Loucy (cell line): ENCODE measurements around the gene SP6.

Experiments
- EZH2phosphoT487 ChIP-seq: fragments of 200-600 bp; IDR thresholded peaks from 2 replicates; pipeline ENCODE4 v1.6.1; 2018; ENCODE audit warnings: antibody characterized with exemption, mild to moderate bottlenecking, moderate library complexity, borderline replicate concordance
- TF ChIP-seq, protein P1 (sequence below): fragments of 200-600 bp; sonication (generic); conservative IDR thresholded peaks from 2 replicates; pipeline ENCODE4 v1.5.1; 2014; ENCODE audit warnings: mild to moderate bottlenecking, antibody characterized with exemption, low read length

DNA sequence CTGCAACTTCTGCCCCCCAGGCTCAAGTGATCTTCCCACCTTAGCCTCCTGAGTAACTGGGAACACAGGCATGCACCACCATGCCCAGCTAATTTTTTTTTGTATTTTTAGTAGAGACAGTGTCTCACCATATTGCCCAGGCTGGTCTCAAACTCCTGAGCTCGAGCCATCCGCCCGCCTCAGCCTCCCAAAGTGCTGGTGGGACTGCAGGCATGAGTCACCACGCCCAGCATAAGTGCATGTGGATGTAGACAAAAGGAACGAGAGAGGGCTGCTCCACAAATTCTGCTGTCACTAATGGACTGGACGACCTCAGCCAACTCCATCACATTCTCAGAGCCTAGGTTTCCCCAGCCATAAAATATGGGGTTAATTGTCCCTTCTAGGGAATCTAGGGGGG is 37.3 kb upstream of the SP6 start:
- TF ChIP-seq, protein P1, sequence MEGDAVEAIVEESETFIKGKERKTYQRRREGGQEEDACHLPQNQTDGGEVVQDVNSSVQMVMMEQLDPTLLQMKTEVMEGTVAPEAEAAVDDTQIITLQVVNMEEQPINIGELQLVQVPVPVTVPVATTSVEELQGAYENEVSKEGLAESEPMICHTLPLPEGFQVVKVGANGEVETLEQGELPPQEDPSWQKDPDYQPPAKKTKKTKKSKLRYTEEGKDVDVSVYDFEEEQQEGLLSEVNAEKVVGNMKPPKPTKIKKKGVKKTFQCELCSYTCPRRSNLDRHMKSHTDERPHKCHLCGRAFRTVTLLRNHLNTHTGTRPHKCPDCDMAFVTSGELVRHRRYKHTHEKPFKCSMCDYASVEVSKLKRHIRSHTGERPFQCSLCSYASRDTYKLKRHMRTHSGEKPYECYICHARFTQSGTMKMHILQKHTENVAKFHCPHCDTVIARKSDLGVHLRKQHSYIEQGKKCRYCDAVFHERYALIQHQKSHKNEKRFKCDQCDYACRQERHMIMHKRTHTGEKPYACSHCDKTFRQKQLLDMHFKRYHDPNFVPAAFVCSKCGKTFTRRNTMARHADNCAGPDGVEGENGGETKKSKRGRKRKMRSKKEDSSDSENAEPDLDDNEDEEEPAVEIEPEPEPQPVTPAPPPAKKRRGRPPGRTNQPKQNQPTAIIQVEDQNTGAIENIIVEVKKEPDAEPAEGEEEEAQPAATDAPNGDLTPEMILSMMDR: no peak
- TF ChIP-seq EZH2phosphoT487: no peak
